Smooth muscle cell (in vitro differentiated cells): Measurements from ENCODE around the gene BTBD18. TPM values are rescaled to one million over a fixed set of nuclear protein-coding genes. Genes with fewer than 3 reads are reported as not detected.

ENCODE experiments used
- DNase-seq: peaks from one replicate; lab custom pipeline; 2025; ENCODE audit not compliant: unreplicated experiment; lab: John Stamatoyannopoulos, UW
- H2AFZ ChIP-seq: fragments of 200-600 bp; sonication (generic); 2 replicates; pipeline ENCODE4 v1.6.0; 2016; ENCODE audit warnings: antibody characterized with exemption, low read depth, mild to moderate bottlenecking
- H3F3A ChIP-seq: fragments of 200-600 bp; sonication (generic); 2 replicates; pipeline ENCODE4 v1.6.0; 2017; ENCODE audit warnings: antibody characterized with exemption, low read depth
- H3K27ac ChIP-seq: fragments of 200-600 bp; sonication (generic); 2 replicates; pipeline ENCODE4 v1.5.1; 2016; ENCODE audit warnings: low read depth, mild to moderate bottlenecking
- H3K27me3 ChIP-seq: fragments of 200-600 bp; sonication (generic); 2 replicates; pipeline ENCODE4 v1.6.1; 2016; ENCODE audit warnings: low read depth, mild to moderate bottlenecking
- H3K36me3 ChIP-seq: fragments of 200-600 bp; sonication (generic); 2 replicates; pipeline ENCODE4 v1.5.1; 2016; ENCODE audit warnings: low read depth
- H3K4me1 ChIP-seq: fragments of 200-600 bp; sonication (generic); 2 replicates; pipeline ENCODE4 v1.5.1; 2016; ENCODE audit warnings: low read depth
- H3K4me2 ChIP-seq: fragments of 200-600 bp; sonication (generic); 2 replicates; pipeline ENCODE4 v1.6.0; 2016; ENCODE audit warnings: mild to moderate bottlenecking
- H3K4me3 ChIP-seq: fragments of 200-600 bp; sonication (generic); 2 replicates; pipeline ENCODE4 v1.5.1; 2016; ENCODE audit warnings: mild to moderate bottlenecking
- H3K79me2 ChIP-seq: fragments of 200-600 bp; sonication (generic); 2 replicates; pipeline ENCODE4 v1.6.0; 2016; ENCODE audit warnings: low read depth, mild to moderate bottlenecking
- H3K9ac ChIP-seq: fragments of 200-600 bp; sonication (generic); 2 replicates; pipeline ENCODE4 v1.6.0; 2016; ENCODE audit warnings: low read depth
- H3K9me3 ChIP-seq: fragments of 200-600 bp; sonication (generic); replicated peaks from 2 replicates; pipeline ENCODE4 v1.5.1; 2016; ENCODE audit warnings: low read depth
- H4K20me1 ChIP-seq: fragments of 200-600 bp; sonication (generic); 2 replicates; pipeline ENCODE4 v1.6.0; 2016; ENCODE audit warnings: low read depth
- WGBS: methylation state at CpG from one replicate; pipeline ENCODE4 v1.1.7; 2016; ENCODE audit warnings: low lambda C conversion rate; 5-methylcytosine and 5-hydroxymethylcytosine counted together
- polyA plus RNA-seq: library from polyadenylated mRNA; unstranded; fragments of >200 nt; fragmentation: Nextera tagmentation; extraction: Ambion mirVana; gene quantifications from 2 replicates; pipeline ENCODE4 v1.2.1, GENCODE V29; 2016
- total RNA-seq: library from RNA; depleted of rRNA; stranded (reverse); fragments of >200 nt; gene quantifications from 2 replicates; pipeline ENCODE4 v1.2.3, GENCODE V29; 2014
- TF ChIP-seq, protein P1 (sequence below): fragments of 200-600 bp; sonication (generic); IDR thresholded peaks from 2 replicates; pipeline ENCODE4 v1.5.1; 2017; ENCODE audit warnings: borderline replicate concordance, mild to moderate bottlenecking, antibody characterized with exemption; ENCODE audit not compliant: insufficient read depth, poor library complexity, severe bottlenecking

BTBD18 gene
- total and polyA plus RNA-seq, 2 experiments from 2014 or later = 0.22 TPM; not detected in 1

DNA sequence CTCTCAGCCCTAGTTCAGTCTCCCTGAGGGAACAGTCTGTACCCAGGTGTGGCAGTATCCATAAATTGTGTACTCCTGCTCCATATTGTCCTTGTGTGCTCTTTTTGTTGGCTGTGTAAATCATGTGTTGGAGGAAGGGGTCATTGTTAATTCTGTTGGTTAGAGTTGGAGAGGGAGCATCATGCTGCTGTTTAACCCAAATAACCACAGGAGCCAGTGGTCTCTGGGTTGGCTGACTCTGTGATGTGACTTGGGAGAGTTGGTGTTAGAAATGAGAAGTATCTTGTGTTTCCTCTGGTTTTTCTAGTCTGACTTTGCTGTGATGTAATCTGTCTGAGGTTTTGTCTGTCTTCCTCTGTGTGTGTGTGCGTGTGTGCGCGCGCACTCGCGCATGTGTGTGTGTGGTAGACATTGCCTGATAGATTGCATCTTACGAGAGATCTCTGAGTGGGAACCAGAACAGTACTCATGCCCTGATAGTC is 40.5 kb upstream of the BTBD18 start:
- no peaks in the 10 kb centered on the region for H3K9me3 ChIP-seq
- H2AFZ ChIP-seq = no peak overlapping the region
- no peaks in the 10 kb centered on the region for H3K27me3 ChIP-seq
- no peak overlapping the region for H3K9ac ChIP-seq
- peaks cover 95% of the 10 kb centered on the region for H3K79me2 ChIP-seq
- H3K4me2 ChIP-seq = peak overlapping the region; percentile 60
- H3K4me1 ChIP-seq = peaks cover 30% of the 10 kb centered on the region
- TF ChIP-seq, protein P1, sequence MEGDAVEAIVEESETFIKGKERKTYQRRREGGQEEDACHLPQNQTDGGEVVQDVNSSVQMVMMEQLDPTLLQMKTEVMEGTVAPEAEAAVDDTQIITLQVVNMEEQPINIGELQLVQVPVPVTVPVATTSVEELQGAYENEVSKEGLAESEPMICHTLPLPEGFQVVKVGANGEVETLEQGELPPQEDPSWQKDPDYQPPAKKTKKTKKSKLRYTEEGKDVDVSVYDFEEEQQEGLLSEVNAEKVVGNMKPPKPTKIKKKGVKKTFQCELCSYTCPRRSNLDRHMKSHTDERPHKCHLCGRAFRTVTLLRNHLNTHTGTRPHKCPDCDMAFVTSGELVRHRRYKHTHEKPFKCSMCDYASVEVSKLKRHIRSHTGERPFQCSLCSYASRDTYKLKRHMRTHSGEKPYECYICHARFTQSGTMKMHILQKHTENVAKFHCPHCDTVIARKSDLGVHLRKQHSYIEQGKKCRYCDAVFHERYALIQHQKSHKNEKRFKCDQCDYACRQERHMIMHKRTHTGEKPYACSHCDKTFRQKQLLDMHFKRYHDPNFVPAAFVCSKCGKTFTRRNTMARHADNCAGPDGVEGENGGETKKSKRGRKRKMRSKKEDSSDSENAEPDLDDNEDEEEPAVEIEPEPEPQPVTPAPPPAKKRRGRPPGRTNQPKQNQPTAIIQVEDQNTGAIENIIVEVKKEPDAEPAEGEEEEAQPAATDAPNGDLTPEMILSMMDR = no peak
- 85% methylated on average over 7 of the region's 7 CpGs for WGBS
- peak overlapping the region; percentile 74 for H3K27ac ChIP-seq
- peaks cover 21% of the 10 kb centered on the region for H3F3A ChIP-seq
- H3K4me3 ChIP-seq = no peak overlapping the region
- H4K20me1 ChIP-seq = peaks cover 98% of the 10 kb centered on the region
- H3K36me3 ChIP-seq = peaks cover 9% of the 10 kb centered on the region
- no peak for DNase-seq

GRCh38 chr11:57791321-57792059 is 39.9 kb upstream of the BTBD18 start:
- H4K20me1 ChIP-seq = peaks cover 100% of the 10 kb centered on the region
- peak overlapping the region; percentile 74 for H3K27ac ChIP-seq
- no peaks in the 10 kb centered on the region for H3K27me3 ChIP-seq
- no peak overlapping the region for H3K4me3 ChIP-seq
- H3K9me3 ChIP-seq = no peaks in the 10 kb centered on the region
- peak overlapping the region; percentile 60 for H3K4me2 ChIP-seq
- 87% methylated on average over 22 of the region's 22 CpGs for WGBS
- H3F3A ChIP-seq = peaks cover 26% of the 10 kb centered on the region
- H3K36me3 ChIP-seq = peaks cover 6% of the 10 kb centered on the region
- no peak overlapping the region for H3K9ac ChIP-seq
- H3K4me1 ChIP-seq = peaks cover 36% of the 10 kb centered on the region
- peaks cover 95% of the 10 kb centered on the region for H3K79me2 ChIP-seq
- no peak overlapping the region for H2AFZ ChIP-seq
- DNase-seq = no peak
- TF ChIP-seq, protein P1 = no peak

DNA sequence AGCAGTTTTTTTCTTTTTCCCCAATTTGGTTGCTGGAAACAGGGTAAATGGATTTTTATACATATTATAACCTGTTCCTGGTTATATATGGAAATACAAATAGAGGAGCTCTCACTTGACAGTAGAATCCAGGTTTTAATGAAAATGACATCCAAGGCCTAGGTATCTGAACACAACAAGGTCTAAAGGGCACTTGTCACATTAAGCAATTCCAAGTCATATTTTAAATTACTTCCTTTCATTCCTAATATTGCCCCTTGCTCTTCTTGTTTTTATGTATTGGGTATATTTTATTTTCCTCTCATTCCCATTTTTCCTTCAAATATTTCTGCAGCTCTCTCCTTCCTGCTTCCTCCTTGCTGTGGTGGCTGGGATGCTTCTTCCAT is 37.1 kb upstream of the BTBD18 start:
- TF ChIP-seq, protein P1 = no peak
- Histone ChIP-seq H3K4me3 (no peak overlapping the region), H3K27ac (peak overlapping the region; percentile 79), H3K27me3 (no peaks in the 10 kb centered on the region), H3K9me3 (no peaks in the 10 kb centered on the region), H3F3A (peaks cover 18% of the 10 kb centered on the region), H3K4me1 (peaks cover 39% of the 10 kb centered on the region), H2AFZ (no peak overlapping the region), H3K4me2 (peak overlapping the region; percentile 66), H3K36me3 (no peaks in the 10 kb centered on the region), H3K79me2 (peaks cover 100% of the 10 kb centered on the region), H4K20me1 (peaks cover 100% of the 10 kb centered on the region), H3K9ac (no peak overlapping the region)
- no peak for DNase-seq
